Cardiac fibroblast (primary cell): ENCODE results near the gene GFRA1.

Source experiments
- DNase-seq, 2 donors: peaks; one replicate each; pipeline versions ENCODE4 v3.0.0 to v3.0.0-alpha.2; 2010; ENCODE audit warnings: low read depth in 2 of 2
- H3K4me3 ChIP-seq, 2 donors: replicated peaks in 1 of 2; 1 replicate in 1 of 2; 2 replicates in 1 of 2; pipeline ENCODE4 v1.5.1; 2011; ENCODE audit warnings: low read depth in 2 of 2, low read length in 2 of 2, mild to moderate bottlenecking in 2 of 2, moderate library complexity in 1 of 2
- CTCF ChIP-seq: IDR thresholded peaks from one replicate; pipeline ENCODE4 v1.5.1; 2011; ENCODE audit warnings: low read depth, mild to moderate bottlenecking, low read length, inconsistent platforms

The GFRA1 gene

DNA sequence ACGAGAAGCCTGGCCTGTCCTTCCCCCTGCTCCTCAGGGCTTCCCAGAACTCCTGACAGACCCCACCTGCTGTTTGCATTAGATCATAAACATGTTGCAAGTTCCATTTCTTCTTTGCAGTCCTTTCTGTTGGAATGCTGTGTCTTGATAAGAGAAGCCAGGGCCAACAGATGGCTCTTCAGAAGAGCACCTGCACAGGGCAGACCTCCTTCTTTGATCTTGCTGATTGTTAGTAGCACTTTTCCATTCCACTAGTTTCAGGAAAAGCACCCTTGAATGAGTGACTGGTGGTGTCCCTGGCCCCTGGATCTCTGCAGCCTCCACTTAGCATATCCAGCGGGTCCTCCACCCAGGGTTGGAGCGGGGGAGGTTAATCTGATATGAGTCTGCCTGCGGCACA, 243.2 kb downstream of the GFRA1 start:
- TF ChIP-seq CTCF = no peak
- no peak for DNase-seq
- H3K4me3 ChIP-seq = no peak overlapping the region

DNA sequence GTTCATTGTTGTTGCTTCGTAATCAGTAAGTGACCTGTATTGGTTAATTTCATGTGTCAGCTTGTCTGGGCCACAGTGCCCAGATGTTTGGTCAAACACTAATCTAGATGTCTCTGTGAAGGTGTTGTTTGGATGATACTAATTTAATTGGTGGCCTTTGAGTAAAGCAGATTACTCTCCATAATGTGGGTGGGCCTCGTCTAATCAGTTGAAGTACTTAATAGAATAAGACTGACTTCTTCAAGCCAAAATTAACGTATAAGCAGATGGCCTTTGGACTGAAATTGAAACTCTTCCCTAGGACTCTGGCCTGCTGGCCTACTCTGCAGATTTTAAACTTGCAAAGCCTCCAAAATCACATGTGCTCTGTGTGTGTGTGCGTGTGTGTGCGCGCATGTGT, 245.7 kb downstream of the GFRA1 start:
- no peak for DNase-seq

GRCh38 chr10:116026725-116027124, 246.3 kb downstream of the GFRA1 start:
- no peak overlapping the region for H3K4me3 ChIP-seq
- TF ChIP-seq CTCF = no peak

More for the DNA sequence above, 245.7 kb downstream of the GFRA1 start:
- H3K4me3 ChIP-seq = no peak overlapping the region
- no peak for TF ChIP-seq CTCF

GRCh38 chr10:116026315-116026714, 246.7 kb downstream of the GFRA1 start:
- no peak for TF ChIP-seq CTCF
- no peak for DNase-seq
- no peak overlapping the region for H3K4me3 ChIP-seq

More at GRCh38 chr10:116026725-116027124, 246.3 kb downstream of the GFRA1 start:
- DNase-seq = no peak

GRCh38 chr10:116024271-116024878, 248.6 kb downstream of the GFRA1 start:
- TF ChIP-seq CTCF = no peak
- no peak overlapping the region for H3K4me3 ChIP-seq
- DNase-seq = no peak

DNA sequence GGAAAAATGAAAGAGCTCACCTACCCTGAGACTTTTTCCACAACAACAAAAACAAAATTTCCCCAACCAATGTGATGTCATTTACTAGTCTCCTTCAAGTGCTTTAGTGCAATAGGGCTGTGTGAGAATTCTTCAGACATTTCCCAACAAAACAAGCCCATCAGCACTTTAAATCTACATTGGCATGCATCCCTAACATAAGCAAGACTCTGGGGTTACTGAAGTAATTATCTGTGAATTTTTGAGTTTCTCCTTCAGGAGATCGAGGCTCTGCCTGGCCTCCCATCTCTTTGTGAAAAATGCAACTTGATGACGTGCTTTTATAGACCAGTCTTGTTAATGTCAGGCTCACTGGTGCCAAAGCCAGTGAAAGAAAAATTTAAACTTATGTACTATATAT, 255.6 kb downstream of the GFRA1 start:
- no peak overlapping the region for H3K4me3 ChIP-seq
- DNase-seq = no peak
- TF ChIP-seq CTCF = no peak

DNA sequence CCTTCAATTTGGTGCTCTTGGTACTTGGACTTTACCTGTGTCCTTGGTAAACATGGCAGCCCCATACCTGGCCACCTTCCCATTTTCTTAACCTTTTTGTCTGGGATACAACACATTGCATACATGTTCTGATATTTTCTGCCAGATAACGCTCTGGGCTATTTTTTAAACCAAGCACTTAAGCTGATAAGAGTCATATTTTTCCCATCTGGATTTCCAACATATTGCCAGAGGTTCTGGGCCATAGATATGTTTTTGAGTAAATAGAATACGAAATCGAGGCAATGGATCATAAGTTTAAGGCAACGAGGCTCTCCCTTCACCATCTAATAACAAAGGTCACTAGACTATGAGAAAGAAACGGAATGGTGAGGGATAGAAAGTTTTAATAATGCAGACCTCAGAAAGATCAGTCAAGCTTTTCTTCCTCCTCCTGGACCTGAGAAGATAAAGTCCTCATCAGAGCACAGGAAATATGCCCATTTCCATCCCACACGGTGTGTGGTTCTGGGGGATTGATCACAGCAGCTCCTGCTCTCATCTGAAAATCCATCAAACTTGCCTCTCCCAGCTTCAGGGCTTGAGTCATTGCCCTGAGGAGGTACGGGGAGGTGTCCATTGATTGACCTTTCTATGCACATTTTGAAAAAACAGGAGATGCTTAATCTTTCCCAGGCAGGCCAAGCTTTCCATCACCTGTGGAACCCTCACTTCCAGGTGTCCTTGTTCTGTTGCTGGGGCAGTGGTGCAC, 257.2 kb downstream of the GFRA1 start:
- DNase-seq = no peak
- H3K4me3 ChIP-seq = no peak overlapping the region
- no peak for TF ChIP-seq CTCF
